Progenitor cell of endocrine pancreas (in vitro differentiated cells): ENCODE data around the gene SLC38A1. TPM values are rescaled to one million over a fixed set of nuclear protein-coding genes. Genes with fewer than 3 reads are reported as not detected.
"Not testable (repeated sequence)": the region's sequence is repeated elsewhere in the genome, so short reads cannot be mapped to it uniquely, and the experiment has no call there.

ENCODE experiments used
- DNase-seq: peaks from one replicate; pipeline ENCODE4 v3.0.0; 2021; ENCODE audit warnings: low spot score; ENCODE audit not compliant: unreplicated experiment
- H3K27ac Mint-ChIP-seq: 2 replicates; pipeline ENCODE4 v1.8.0; 2021; ENCODE audit warnings: mild to moderate bottlenecking, moderate library complexity, mixed read lengths
- H3K27me3 Mint-ChIP-seq: 2 replicates; pipeline ENCODE4 v1.8.0; 2021; ENCODE audit warnings: mixed read lengths
- H3K36me3 Mint-ChIP-seq: 2 replicates; pipeline ENCODE4 v1.8.0; 2022; ENCODE audit warnings: mixed read lengths; ENCODE audit not compliant: insufficient read depth
- H3K4me1 Mint-ChIP-seq: 2 replicates; pipeline ENCODE4 v1.8.0; 2021; ENCODE audit warnings: low read depth, mixed read lengths
- H3K4me3 Mint-ChIP-seq: 2 replicates; pipeline ENCODE4 v1.8.0; 2021; ENCODE audit warnings: low read depth, mild to moderate bottlenecking, moderate library complexity, mixed read lengths
- H3K9me3 Mint-ChIP-seq: 2 replicates; pipeline ENCODE4 v1.8.0; 2021; ENCODE audit warnings: low read depth, mixed read lengths
- CTCF ChIP-seq: fragments of 200-600 bp; sonication (generic); IDR thresholded peaks from one replicate; pipeline ENCODE4 v1.5.0; 2021; ENCODE audit warnings: antibody characterized with exemption, mild to moderate bottlenecking; ENCODE audit not compliant: unreplicated experiment
- total RNA-seq: library from RNA; stranded (reverse); gene quantifications from 2 replicates; pipeline ENCODE4 v1.2.1, GENCODE V29; 2021

SLC38A1 gene
- total RNA-seq, 1 donor from 2014 or later, result 144 TPM

GRCh38 chr12:46299851-46300250 lies 31.0 kb upstream of the SLC38A1 start:
- H3K9me3 Mint-ChIP-seq, result peaks cover under 1% of the 10 kb centered on the region

GRCh38 chr12:46298261-46298660 lies 29.4 kb upstream of the SLC38A1 start:
- no peak overlapping the region for H3K27ac Mint-ChIP-seq
- H3K27me3 Mint-ChIP-seq, result peaks cover 4% of the 10 kb centered on the region
- H3K9me3 Mint-ChIP-seq, result no peaks in the 10 kb centered on the region
- TF ChIP-seq CTCF, result no peak
- H3K4me1 Mint-ChIP-seq, result peaks cover 10% of the 10 kb centered on the region
- H3K4me3 Mint-ChIP-seq, result no peak overlapping the region
- H3K36me3 Mint-ChIP-seq, result no peaks in the 10 kb centered on the region
- DNase-seq, result no peak

More at GRCh38 chr12:46299851-46300250, 31.0 kb upstream of the SLC38A1 start:
- no peaks in the 10 kb centered on the region for H3K36me3 Mint-ChIP-seq
- H3K27me3 Mint-ChIP-seq, result peaks cover 4% of the 10 kb centered on the region
- no peak overlapping the region for H3K27ac Mint-ChIP-seq
- no peak for TF ChIP-seq CTCF
- no peak overlapping the region for H3K4me3 Mint-ChIP-seq
- no peak for DNase-seq
- peaks cover 17% of the 10 kb centered on the region for H3K4me1 Mint-ChIP-seq

GRCh38 chr12:46296822-46297221 lies 28.0 kb upstream of the SLC38A1 start:
- Mint-ChIP-seq H3K36me3 (no peaks in the 10 kb centered on the region), H3K4me1 (peaks cover 10% of the 10 kb centered on the region), H3K27ac (no peak overlapping the region), H3K4me3 (no peak overlapping the region), H3K9me3 (peaks cover 2% of the 10 kb centered on the region), H3K27me3 (peaks cover 4% of the 10 kb centered on the region)
- DNase-seq, result no peak
- no peak for TF ChIP-seq CTCF

GRCh38 chr12:46292754-46293402 lies 24.0 kb upstream of the SLC38A1 start:
- Mint-ChIP-seq H3K4me3 (no peak overlapping the region), H3K27me3 (peaks cover 4% of the 10 kb centered on the region)

GRCh38 chr12:46291953-46292352 lies 23.1 kb upstream of the SLC38A1 start:
- H3K4me3 Mint-ChIP-seq, H3K27ac Mint-ChIP-seq, H3K36me3 Mint-ChIP-seq, H3K4me1 Mint-ChIP-seq, DNase-seq, H3K27me3 Mint-ChIP-seq: not testable (repeated sequence)
- H3K9me3 Mint-ChIP-seq, result peaks cover 29% of the 10 kb centered on the region

More at GRCh38 chr12:46292754-46293402, 24.0 kb upstream of the SLC38A1 start:
- no peak for TF ChIP-seq CTCF
- peaks cover 21% of the 10 kb centered on the region for H3K9me3 Mint-ChIP-seq
- H3K36me3 Mint-ChIP-seq, result no peaks in the 10 kb centered on the region
- no peak for DNase-seq
- H3K4me1 Mint-ChIP-seq, result no peaks in the 10 kb centered on the region
- no peak overlapping the region for H3K27ac Mint-ChIP-seq

GRCh38 chr12:46285177-46285576 lies 16.3 kb upstream of the SLC38A1 start:
- H3K4me3 Mint-ChIP-seq, H3K36me3 Mint-ChIP-seq, H3K27me3 Mint-ChIP-seq, H3K4me1 Mint-ChIP-seq, DNase-seq, H3K27ac Mint-ChIP-seq: not testable (repeated sequence)
- H3K9me3 Mint-ChIP-seq, result peaks cover 49% of the 10 kb centered on the region
